GM12878 (cell line): Measurements from ENCODE around the gene GPC3. TPM values are rescaled to one million over a fixed set of nuclear protein-coding genes. Genes with fewer than 3 reads are reported as not detected.

Experiments used
- ATAC-seq: fragments of 200-7000 bp; cut with Tn5 transposase; 3 replicates; pipeline ENCODE4 v1.9.1; 2020; ENCODE audit warnings: mild to moderate bottlenecking, moderate library complexity
- BruUV-seq: library from RNA; stranded (reverse); fragments of 400-500 nt; replicated peaks from 2 replicates; lab custom pipeline; 2021; lab: Mats Ljungman, UMichigan
- CTCF ChIA-PET: fragments of 300-600 bp; sonication (Branson Sonifier 250); formaldehyde crosslinking; extraction: SDS; loops from one replicate; lab custom pipeline; 2021; ENCODE audit warnings: inconsistent platforms; lab: Yijun Ruan, JAX
- POLR2A ChIA-PET: fragments of 350-600 bp; formaldehyde crosslinking; extraction: SDS; loops from one replicate; lab custom pipeline; 2021; ENCODE audit warnings: inconsistent platforms; lab: Charles Lee
- RAD21 ChIA-PET: fragments of 300-600 bp; sonication (Branson Sonifier 250); formaldehyde crosslinking; loops from one replicate; lab custom pipeline; 2023; ENCODE audit warnings: antibody characterized with exemption; ENCODE audit not compliant: unreplicated experiment; lab: Charles Lee
- SMC1A ChIA-PET: fragments of 300-600 bp; sonication (Branson Sonifier 250); formaldehyde crosslinking; loops from one replicate; lab custom pipeline; 2023; ENCODE audit not compliant: unreplicated experiment, uncharacterized antibody; lab: Charles Lee
- DNase-seq: peaks from one replicate; pipeline ENCODE4 v3.0.0-alpha.2; 2011; ENCODE audit warnings: low read depth, low spot score
- FAIRE-seq: peaks from 3 replicates; lab custom pipeline; 2011; peaks lifted over from hg19 to GRCh38; lab: Jason Lieb, UNC
- H2AFZ ChIP-seq: 2 replicates; pipeline ENCODE4 v1.6.0; 2011; ENCODE audit warnings: low read depth, low read length, control low read depth; ENCODE audit not compliant: control insufficient read depth
- H3K27ac ChIP-seq: 2 replicates; pipeline ENCODE4 v1.5.1; 2011; ENCODE audit warnings: control low read depth; ENCODE audit not compliant: control insufficient read depth, insufficient read depth
- H3K27me3 ChIP-seq, 2 experiments: replicated peaks in 1 of 2; 2 replicates each; pipeline versions ENCODE4 v1.6.0 to v1.6.1; 2011; ENCODE audit warnings: low read length in 1 of 2; ENCODE audit not compliant: control insufficient read depth in 2 of 2, insufficient read depth in 2 of 2
- H3K36me3 ChIP-seq, 2 experiments: 2 replicates each; pipeline ENCODE4 v1.5.1; 2011; ENCODE audit warnings: low read length in 1 of 2; ENCODE audit not compliant: control insufficient read depth in 2 of 2, insufficient read depth in 2 of 2
- H3K4me1 ChIP-seq: 2 replicates; pipeline ENCODE4 v1.6.1; 2011; ENCODE audit warnings: mild to moderate bottlenecking, low read length, moderate library complexity, mixed read lengths; ENCODE audit not compliant: control insufficient read depth, insufficient read depth
- H3K4me2 ChIP-seq: 2 replicates; pipeline ENCODE4 v1.6.0; 2011; ENCODE audit warnings: control low read depth; ENCODE audit not compliant: control insufficient read depth, insufficient read depth
- H3K4me3 ChIP-seq: fragments of 200-600 bp; sonication (generic); 2 replicates; pipeline ENCODE4 v1.5.1; 2016
- H3K79me2 ChIP-seq: 2 replicates; pipeline ENCODE4 v1.6.0; 2011; ENCODE audit warnings: low read length; ENCODE audit not compliant: control insufficient read depth, insufficient read depth
- H3K9ac ChIP-seq: 2 replicates; pipeline ENCODE4 v1.8.0; 2011; ENCODE audit warnings: low read length, control low read depth, mixed read lengths; ENCODE audit not compliant: control insufficient read depth, insufficient read depth
- H3K9me3 ChIP-seq: replicated peaks from 3 replicates; pipeline ENCODE4 v1.5.1; 2011; ENCODE audit warnings: mild to moderate bottlenecking, low read length; ENCODE audit not compliant: control insufficient read depth, insufficient read depth
- H4K20me1 ChIP-seq: 2 replicates; pipeline ENCODE4 v1.6.0; 2011; ENCODE audit not compliant: control insufficient read depth, insufficient read depth
- CREB1 ChIP-seq: IDR thresholded peaks from 2 replicates; pipeline ENCODE4 v1.6.1; 2012; ENCODE audit warnings: low read depth, mild to moderate bottlenecking, inconsistent platforms
- EGR1 ChIP-seq, 2 experiments: IDR thresholded peaks; 1 replicate in 1 of 2; 2 replicates in 1 of 2; pipeline ENCODE4 v1.6.1; 2011 to 2012; ENCODE audit warnings: low read depth in 2 of 2, low read length in 2 of 2, borderline replicate concordance in 1 of 2, mild to moderate bottlenecking in 1 of 2, moderate library complexity in 1 of 2
- PBX3 ChIP-seq: IDR thresholded peaks from 2 replicates; pipeline ENCODE4 v1.6.1; 2011; ENCODE audit warnings: mild to moderate bottlenecking, low read depth, low read length, moderate library complexity; ENCODE audit not compliant: insufficient replicate concordance
- RELB ChIP-seq: fragments of 450-650 bp; IDR thresholded peaks from 2 replicates; pipeline ENCODE4 v1.6.1; 2017; ENCODE audit warnings: low read depth, mild to moderate bottlenecking, moderate library complexity
- SIN3A ChIP-seq: IDR thresholded peaks from 2 replicates; pipeline ENCODE4 v1.6.1; 2012; ENCODE audit warnings: low read depth, low read length, improper control_type of control experiment
- SP1 ChIP-seq: IDR thresholded peaks from one replicate; pipeline ENCODE4 v1.6.1; 2011; ENCODE audit warnings: low read depth, low read length
- ZBTB40 ChIP-seq: fragments of 450-650 bp; IDR thresholded peaks from 2 replicates; pipeline ENCODE4 v1.6.1; 2016; ENCODE audit warnings: mild to moderate bottlenecking, moderate library complexity, borderline replicate concordance
- WGBS: methylation state at CpG from one replicate; pipeline ENCODE4 v1.1.6; 2016; ENCODE audit warnings: low lambda C conversion rate; ENCODE audit not compliant: insufficient replicate concordance, insufficient coverage; ENCODE audit errors: missing lambda C conversion rate; 5-methylcytosine and 5-hydroxymethylcytosine counted together
- in situ Hi-C: fragments of 300-500 bp; cut with MboI; formaldehyde crosslinking; loops from 9 replicates; pipeline ENCODE4 v1.14.3; 2018; ENCODE audit warnings: mixed read lengths
- intact Hi-C: fragments of 100-400 bp; cut with micrococcal nuclease; formaldehyde crosslinking; loops from one replicate; pipeline ENCODE4 v1.14.2; 2022; ENCODE audit not compliant: unreplicated experiment
- polyA plus RNA-seq, 11 experiments: library from polyadenylated mRNA; depleted of rRNA in 4 of 11; unstranded in 6 of 11; stranded (reverse) in 5 of 11; fragments of >200 nt; fragmentation: Nextera tagmentation in 4 of 11; fragmentation: Illumina TruSeq in 1 of 11; extraction: Ambion mirVana in 4 of 11; extraction: Trizol in 1 of 11; gene quantifications; 1 replicate in 1 of 11; 2 replicates in 10 of 11; pipeline versions ENCODE4 v1.2.1 to v1.2.3, GENCODE V29; 2011 to 2016; ENCODE audit warnings: inconsistent platforms in 2 of 11, missing spikeins in 2 of 11, low read depth in 1 of 11
- total RNA-seq, 4 experiments: library from RNA; depleted of rRNA in 3 of 4; stranded (reverse); fragments of >200 nt in 3 of 4; fragmentation: Illumina TruSeq in 1 of 4; extraction: Trizol in 1 of 4; gene quantifications; 2 replicates each; pipeline versions ENCODE4 v1.2.1 to v1.2.3, GENCODE V29; 2013 to 2021

The GPC3 gene
- total and polyA plus RNA-seq, 10 of the 15 experiments (the other 5 are each of a cell fraction or from before 2014, with no cell fraction given), result 0.09 to 0.82 TPM; not detected in 8

- DNase-seq (no peak), FAIRE-seq (no peak), ATAC-seq (no peak)
- no peak overlapping the region for H3K4me3 ChIP-seq
- SMC1A ChIA-PET, result no interaction called here
- H3K4me2 ChIP-seq, result no peak overlapping the region
- WGBS, result 59% methylated on average over 6 of the region's 6 CpGs
- H4K20me1 ChIP-seq, result no peaks in the 10 kb centered on the region
- H3K4me1 ChIP-seq, result no peaks in the 10 kb centered on the region
- RAD21 ChIA-PET, result no interaction called here
- H3K27ac ChIP-seq, result no peak overlapping the region
- in situ Hi-C loops (no loop called here), intact Hi-C loops (no loop called here)
- no peak overlapping the region for H3K9ac ChIP-seq
- H3K27me3 ChIP-seq, result no peaks in the 10 kb centered on the region
- no peaks in the 10 kb centered on the region; the same call in 2 of the 3 replicates for H3K9me3 ChIP-seq
- no peak for TF ChIP-seq SIN3A
- TF ChIP-seq ZBTB40, result no peak
- TF ChIP-seq RELB, result no peak
- TF ChIP-seq PBX3, result no peak
- no peak for TF ChIP-seq CREB1
- TF ChIP-seq SP1, result no peak
- no peak for TF ChIP-seq EGR1 (IDR thresholded peaks at IDR 0.05; ENCODE audit: borderline replicate concordance in 1 of 2, low read depth in 2 of 2, low read length in 2 of 2)
- TF ChIP-seq, all 136 proteins: peak for 0
- ChIA-PET POLR2A (no interaction called here), CTCF (interaction anchor here (1.0 kb wide), 1 partner anchor 36 kb away, joined by 4 read pairs; no protein-coding TSS in a partner anchor)
- Histone ChIP-seq H3K36me3 (no peaks in the 10 kb centered on the region), H2AFZ (no peak overlapping the region), H3K79me2 (no peaks in the 10 kb centered on the region)
- BruUV-seq, result no TSS peak
Observed at GRCh38 chrX:133804072-133804471, 181.3 kb downstream of the GPC3 start.
